ENCODE measurements around the gene GP1BA.

GP1BA gene

DNA sequence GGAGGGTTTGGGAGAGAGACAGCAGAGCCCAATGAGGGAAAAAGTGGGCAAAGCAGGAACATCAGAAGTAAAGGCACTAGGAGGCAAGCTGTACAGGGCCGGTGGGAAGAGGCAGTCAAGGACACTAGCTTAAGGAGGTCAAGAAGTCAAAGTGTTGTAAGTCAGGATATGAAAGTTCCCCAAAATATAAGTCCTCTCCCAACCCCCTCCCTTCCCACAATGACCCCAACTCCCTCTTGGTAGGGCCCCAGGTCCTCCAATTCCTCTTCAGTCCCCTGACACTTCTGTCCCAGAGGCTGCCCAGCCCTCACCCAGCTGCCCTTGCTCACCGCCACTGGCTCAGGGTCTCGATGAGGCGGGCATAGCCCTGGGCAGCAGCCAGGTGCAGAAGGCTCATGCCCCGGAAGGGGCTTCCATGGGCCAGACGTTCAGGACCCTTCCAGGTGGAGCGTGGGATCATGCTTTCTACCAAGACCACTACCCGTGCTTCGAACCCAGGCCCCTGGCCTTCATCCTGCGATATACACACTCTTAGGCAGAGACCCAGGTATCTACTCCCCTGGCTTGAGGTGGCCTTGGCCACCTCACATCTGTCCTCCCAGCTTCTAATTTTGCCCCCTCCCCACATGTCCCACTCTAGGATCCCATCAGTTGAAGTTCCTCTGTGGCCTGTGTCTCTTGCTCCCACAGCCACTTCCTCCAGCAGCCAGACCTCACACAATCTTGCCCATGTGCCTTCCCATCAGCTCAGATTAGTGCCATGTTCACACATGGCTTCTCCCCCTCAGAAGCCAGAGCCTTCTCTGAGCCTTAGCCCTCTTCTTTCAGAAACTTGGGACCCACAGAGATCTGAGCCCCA lies 41.4 kb downstream of the GP1BA start:
- no peak for DNase-seq (ENCODE audit: low read depth)

DNA sequence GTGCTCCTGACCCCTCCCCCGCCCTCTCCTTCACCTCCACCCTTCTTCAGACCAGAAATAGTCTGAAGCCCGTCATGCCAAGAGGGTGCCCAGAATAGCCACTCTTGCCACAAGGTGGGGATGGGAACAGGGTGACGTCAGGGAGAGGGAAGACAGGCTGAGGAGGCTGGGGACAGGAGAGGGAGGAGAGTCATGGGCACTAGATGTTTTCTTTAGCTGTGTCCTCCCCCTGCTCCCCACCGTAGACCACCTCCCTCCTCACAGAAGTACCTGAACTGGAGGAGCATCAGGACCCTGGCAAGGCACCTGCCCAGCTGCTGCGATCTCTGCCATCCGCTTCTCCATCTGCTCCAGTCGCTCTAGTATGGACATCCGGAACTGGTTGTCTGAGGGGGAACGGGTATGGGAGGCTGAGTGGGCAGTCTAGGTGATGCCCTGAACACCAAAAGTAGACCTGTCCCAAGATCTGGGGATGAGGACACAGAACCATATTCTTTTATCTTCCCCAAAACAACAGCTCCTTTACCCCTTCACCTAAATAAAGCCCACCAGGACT lies 42.1 kb downstream of the GP1BA start:
- DNase-seq (ENCODE audit: low read depth), result no peak

DNA sequence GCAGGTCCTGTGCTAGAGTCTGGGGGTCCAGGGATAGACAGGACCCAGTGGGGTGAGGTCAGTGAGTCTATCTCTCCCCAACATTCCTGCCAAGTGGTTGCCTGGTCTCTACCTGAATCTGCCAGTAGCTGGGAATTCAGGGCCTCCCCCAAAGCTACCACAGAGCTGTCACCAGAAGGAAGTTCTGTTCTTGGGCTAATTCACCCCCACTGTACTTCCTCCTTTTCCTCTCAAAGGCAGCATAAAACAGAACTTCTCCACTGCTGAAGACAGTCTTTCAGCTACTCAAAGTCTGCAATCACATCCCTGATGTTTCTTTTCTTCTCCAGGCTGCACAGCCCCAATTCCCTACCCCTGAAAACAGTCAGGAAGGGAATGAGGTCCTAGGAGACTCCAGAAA lies 46.6 kb downstream of the GP1BA start:
- no peak for DNase-seq (ENCODE audit: low read depth)

DNA sequence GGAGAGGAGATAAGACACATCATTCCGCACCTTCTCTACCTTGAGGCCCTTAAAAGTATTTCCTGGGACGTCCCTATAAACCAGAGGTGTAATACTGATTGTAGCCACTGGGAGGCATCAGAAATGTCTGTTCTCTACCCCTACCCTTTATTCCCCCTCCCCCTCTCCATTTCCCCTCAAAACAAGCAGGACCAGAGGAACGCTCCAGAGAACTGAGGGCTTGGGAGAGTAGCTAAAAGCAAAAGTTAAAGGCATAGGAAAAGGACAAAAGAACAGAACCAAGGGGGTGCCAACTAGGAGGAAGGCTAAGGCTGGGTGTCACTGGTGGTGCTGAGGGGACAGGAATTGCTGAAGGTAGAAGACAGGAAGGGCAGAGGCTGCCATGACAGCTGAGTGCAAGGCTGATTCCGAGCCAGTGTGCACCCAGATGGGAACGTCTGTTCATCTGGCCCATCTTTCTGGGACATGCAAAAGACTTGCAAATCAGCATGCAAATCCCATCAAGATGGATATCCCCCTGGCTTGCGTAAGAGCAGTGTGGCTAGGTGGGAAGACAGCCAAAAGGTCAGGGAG lies 48.7 kb downstream of the GP1BA start:
- no peak for DNase-seq (ENCODE audit: low read depth)

DNA sequence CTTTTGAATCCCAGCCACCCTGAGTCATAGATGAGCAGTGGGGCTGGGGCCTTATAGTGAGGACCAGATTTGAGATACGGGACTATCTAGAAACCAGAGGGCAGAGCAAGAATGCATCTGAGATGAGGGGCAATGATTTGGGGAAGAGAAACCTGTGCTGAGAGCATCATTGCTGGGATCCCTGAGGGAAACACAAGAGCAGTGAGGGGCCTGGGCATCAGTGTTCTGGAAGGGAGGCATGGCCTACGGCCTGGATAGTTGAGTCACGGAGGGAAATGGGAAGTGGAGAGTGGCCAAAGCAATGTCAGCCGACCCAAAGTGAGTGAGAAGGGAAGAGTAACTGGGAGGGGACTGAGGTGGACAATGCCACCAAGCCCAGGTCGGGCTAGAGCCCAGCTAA lies 50.2 kb downstream of the GP1BA start:
- DNase-seq (ENCODE audit: low read depth), result no peak

Measured in T follicular helper cell (primary cell).